B cell (primary cell): ENCODE measurements around the gene ZNF33B.

Experiments used
- EZH2 ChIP-seq: IDR thresholded peaks from 2 replicates; pipeline ENCODE4 v1.6.1; 2012; ENCODE audit warnings: borderline replicate concordance, low read depth, mild to moderate bottlenecking, moderate library complexity, low read length; ENCODE audit not compliant: insufficient read depth, poor library complexity, severe bottlenecking
- TF ChIP-seq, protein P1 (sequence below): fragments of 200-600 bp; IDR thresholded peaks from one replicate; pipeline ENCODE4 v1.8.0; 2022; ENCODE audit warnings: antibody characterized with exemption, mild to moderate bottlenecking

DNA sequence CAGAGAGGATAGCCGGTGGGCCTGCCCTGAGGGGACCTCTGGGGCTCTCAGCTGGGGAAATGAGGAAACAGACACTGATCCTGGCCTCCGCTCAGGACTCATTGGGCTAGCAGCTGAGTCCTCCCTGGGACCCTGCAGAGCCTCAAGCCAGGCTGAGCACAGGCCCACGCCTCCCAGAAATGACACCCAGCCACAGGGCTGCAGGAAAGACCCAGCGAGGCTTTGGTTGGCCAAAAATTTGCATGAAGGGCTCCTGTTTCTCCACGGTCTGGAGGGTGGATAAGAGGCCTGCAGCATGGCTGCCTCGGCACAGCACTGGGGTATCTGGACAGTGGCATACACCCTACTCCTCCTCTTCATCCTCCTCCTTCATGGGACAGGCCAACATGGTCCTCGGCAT lies 60.4 kb downstream of the ZNF33B start:
- no peak for TF ChIP-seq EZH2
- TF ChIP-seq, protein P1, sequence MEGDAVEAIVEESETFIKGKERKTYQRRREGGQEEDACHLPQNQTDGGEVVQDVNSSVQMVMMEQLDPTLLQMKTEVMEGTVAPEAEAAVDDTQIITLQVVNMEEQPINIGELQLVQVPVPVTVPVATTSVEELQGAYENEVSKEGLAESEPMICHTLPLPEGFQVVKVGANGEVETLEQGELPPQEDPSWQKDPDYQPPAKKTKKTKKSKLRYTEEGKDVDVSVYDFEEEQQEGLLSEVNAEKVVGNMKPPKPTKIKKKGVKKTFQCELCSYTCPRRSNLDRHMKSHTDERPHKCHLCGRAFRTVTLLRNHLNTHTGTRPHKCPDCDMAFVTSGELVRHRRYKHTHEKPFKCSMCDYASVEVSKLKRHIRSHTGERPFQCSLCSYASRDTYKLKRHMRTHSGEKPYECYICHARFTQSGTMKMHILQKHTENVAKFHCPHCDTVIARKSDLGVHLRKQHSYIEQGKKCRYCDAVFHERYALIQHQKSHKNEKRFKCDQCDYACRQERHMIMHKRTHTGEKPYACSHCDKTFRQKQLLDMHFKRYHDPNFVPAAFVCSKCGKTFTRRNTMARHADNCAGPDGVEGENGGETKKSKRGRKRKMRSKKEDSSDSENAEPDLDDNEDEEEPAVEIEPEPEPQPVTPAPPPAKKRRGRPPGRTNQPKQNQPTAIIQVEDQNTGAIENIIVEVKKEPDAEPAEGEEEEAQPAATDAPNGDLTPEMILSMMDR = no peak
